ENCODE results near the gene ARSK. TPM values are rescaled to one million over a fixed set of nuclear protein-coding genes. Genes with fewer than 3 reads are reported as not detected.

Gene ARSK
- total and polyA plus RNA-seq, 10 of the 15 experiments (the other 5 are each of a cell fraction or from before 2014, with no cell fraction given) = 1.6 to 9.5 (median 5.8) TPM

DNA sequence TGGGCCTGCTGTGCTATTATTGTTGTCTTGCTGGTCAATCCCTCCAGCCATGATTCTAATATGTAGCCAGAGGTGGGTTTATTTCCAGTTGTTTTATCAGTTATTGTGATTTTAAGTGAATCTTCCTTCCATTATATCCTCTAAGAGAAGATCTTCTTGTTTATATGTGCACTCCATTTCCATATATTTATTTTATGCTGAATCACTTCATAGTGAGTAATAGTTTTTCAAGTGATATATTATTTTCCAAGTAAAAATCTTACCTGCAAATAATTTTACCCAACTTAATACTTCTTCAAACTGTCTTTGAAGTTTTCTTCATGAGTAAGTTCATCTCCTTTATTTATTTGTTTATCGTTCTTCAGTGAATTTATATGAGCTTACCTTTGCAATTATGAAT is 51.5 kb downstream of the ARSK start (continued):
- TF ChIP-seq, protein P1, sequence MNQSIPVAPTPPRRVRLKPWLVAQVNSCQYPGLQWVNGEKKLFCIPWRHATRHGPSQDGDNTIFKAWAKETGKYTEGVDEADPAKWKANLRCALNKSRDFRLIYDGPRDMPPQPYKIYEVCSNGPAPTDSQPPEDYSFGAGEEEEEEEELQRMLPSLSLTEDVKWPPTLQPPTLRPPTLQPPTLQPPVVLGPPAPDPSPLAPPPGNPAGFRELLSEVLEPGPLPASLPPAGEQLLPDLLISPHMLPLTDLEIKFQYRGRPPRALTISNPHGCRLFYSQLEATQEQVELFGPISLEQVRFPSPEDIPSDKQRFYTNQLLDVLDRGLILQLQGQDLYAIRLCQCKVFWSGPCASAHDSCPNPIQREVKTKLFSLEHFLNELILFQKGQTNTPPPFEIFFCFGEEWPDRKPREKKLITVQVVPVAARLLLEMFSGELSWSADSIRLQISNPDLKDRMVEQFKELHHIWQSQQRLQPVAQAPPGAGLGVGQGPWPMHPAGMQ (IDR thresholded peaks at IDR 0.05; ENCODE audit: borderline replicate concordance) = no peak
- no peak for TF ChIP-seq ESRRA (IDR thresholded peaks at IDR 0.05; ENCODE audit: low read length)
- no peak for TF ChIP-seq SMARCA5 (IDR thresholded peaks at IDR 0.05)
- TF ChIP-seq NBN (IDR thresholded peaks at IDR 0.05) = no peak
- TF ChIP-seq IRF4 (IDR thresholded peaks at IDR 0.05; ENCODE audit: low read depth, low read length) = no peak
- no peak for TF ChIP-seq MEF2B (IDR thresholded peaks at IDR 0.05; ENCODE audit: partially characterized antibody, poor library complexity, severe bottlenecking)
- no peak for TF ChIP-seq SIX5 (IDR thresholded peaks at IDR 0.05; ENCODE audit: low read depth, low read length, severe bottlenecking)

DNA sequence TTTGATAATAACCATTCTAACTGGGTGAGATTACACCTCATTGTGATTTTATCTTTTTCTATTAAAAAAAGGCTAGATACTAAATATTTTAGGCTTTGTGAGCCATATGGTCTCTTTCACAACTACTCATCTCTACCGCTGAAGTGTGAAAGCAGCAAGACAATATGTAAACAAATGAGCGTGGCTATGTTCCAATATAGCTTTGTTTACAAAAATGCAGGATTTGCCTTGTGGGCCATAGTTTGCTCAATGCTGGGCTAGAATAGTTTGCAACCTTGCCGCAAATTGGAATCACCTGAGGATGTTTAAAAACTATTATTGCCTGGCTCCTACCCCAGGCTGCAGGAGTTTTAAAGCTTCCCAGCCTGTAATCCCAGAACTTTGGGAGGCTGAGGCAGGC is 54.8 kb downstream of the ARSK start:
- BruUV-seq (replicated peaks) = no TSS peak
- intact Hi-C loops (cut with micrococcal nuclease; ENCODE audit: unreplicated experiment) (loop anchor here (10.0 kb wide), 1 partner anchor 535 kb away; no protein-coding TSS in a partner anchor), in situ Hi-C loops (cut with MboI) (no loop called here)
- POLR2A ChIA-PET = no interaction called here
- FAIRE-seq (no peak), DNase-seq (ENCODE audit: low read depth, low spot score) (no peak), ATAC-seq (no peak)
- Histone ChIP-seq H3K4me2 (ENCODE audit: control insufficient read depth, insufficient read depth) (no peak overlapping the region), H2AFZ (ENCODE audit: control insufficient read depth, low read depth, low read length) (no peak overlapping the region), H3K27ac (ENCODE audit: control insufficient read depth, insufficient read depth) (no peak overlapping the region), H3K27me3 (replicated peaks in 1 of 2; ENCODE audit: control insufficient read depth in 2 of 2, insufficient read depth in 2 of 2, low read length in 1 of 2) (no peaks in the 10 kb centered on the region), H3K9me3 (replicated peaks; ENCODE audit: control insufficient read depth, insufficient read depth, low read length) (peaks cover 6% of the 10 kb centered on the region; the same call in 2 of the 3 replicates), H3K79me2 (ENCODE audit: control insufficient read depth, insufficient read depth, low read length) (no peaks in the 10 kb centered on the region), H3K36me3 (ENCODE audit: control insufficient read depth in 2 of 2, insufficient read depth in 2 of 2, low read length in 1 of 2) (no peaks in the 10 kb centered on the region), H4K20me1 (ENCODE audit: control insufficient read depth, insufficient read depth) (no peaks in the 10 kb centered on the region), H3K9ac (ENCODE audit: control insufficient read depth, insufficient read depth, low read length) (no peak overlapping the region), H3K4me1 (ENCODE audit: control insufficient read depth, insufficient read depth, low read length) (peaks cover 4% of the 10 kb centered on the region; the same call in 1 of the 2 replicates), H3K4me3 (no peak overlapping the region)
- SMC1A ChIA-PET (ENCODE audit: uncharacterized antibody, unreplicated experiment) = interaction anchor here (1.7 kb wide), 1 partner anchor 22 kb away, joined by 3 read pairs; no protein-coding TSS in a partner anchor
- RAD21 ChIA-PET (ENCODE audit: unreplicated experiment) = interaction anchor here (1.0 kb wide), 1 partner anchor 570 kb away, joined by 3 read pairs; no protein-coding TSS in a partner anchor
- CTCF ChIA-PET = interaction anchor here (1.0 kb wide), 1 partner anchor 35 kb away, joined by 3 read pairs; no protein-coding TSS in a partner anchor
- TF ChIP-seq NR2F1 (conservative IDR thresholded peaks at IDR 0.05) = no peak
- no peak for TF ChIP-seq BRCA1 (IDR thresholded peaks at IDR 0.05; ENCODE audit: low read depth, low read length)
- no peak for TF ChIP-seq BACH1 (IDR thresholded peaks at IDR 0.05; ENCODE audit: borderline replicate concordance)
- TF ChIP-seq POLR2A (IDR thresholded peaks at IDR 0.05; ENCODE audit: low read depth, low read length) = no peak
- TF ChIP-seq, protein P2, sequence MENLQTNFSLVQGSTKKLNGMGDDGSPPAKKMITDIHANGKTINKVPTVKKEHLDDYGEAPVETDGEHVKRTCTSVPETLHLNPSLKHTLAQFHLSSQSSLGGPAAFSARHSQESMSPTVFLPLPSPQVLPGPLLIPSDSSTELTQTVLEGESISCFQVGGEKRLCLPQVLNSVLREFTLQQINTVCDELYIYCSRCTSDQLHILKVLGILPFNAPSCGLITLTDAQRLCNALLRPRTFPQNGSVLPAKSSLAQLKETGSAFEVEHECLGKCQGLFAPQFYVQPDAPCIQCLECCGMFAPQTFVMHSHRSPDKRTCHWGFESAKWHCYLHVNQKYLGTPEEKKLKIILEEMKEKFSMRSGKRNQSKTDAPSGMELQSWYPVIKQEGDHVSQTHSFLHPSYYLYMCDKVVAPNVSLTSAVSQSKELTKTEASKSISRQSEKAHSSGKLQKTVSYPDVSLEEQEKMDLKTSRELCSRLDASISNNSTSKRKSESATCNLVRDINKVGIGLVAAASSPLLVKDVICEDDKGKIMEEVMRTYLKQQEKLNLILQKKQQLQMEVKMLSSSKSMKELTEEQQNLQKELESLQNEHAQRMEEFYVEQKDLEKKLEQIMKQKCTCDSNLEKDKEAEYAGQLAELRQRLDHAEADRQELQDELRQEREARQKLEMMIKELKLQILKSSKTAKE (IDR thresholded peaks at IDR 0.05; ENCODE audit: low read depth, poor library complexity, severe bottlenecking) = no peak
- no peak for TF ChIP-seq KDM1A (IDR thresholded peaks at IDR 0.05; ENCODE audit: borderline replicate concordance)
- no peak for TF ChIP-seq IKZF1 (conservative IDR thresholded peaks at IDR 0.05)
- TF ChIP-seq TCF3 (IDR thresholded peaks at IDR 0.05; ENCODE audit: borderline replicate concordance, insufficient read depth, low read depth, low read length) = no peak
- TF ChIP-seq ZNF384 (IDR thresholded peaks at IDR 0.05; ENCODE audit: borderline replicate concordance, low read depth, low read length) = no peak
- no peak for TF ChIP-seq TARDBP (IDR thresholded peaks at IDR 0.05; ENCODE audit: borderline replicate concordance)
- TF ChIP-seq, protein P3, sequence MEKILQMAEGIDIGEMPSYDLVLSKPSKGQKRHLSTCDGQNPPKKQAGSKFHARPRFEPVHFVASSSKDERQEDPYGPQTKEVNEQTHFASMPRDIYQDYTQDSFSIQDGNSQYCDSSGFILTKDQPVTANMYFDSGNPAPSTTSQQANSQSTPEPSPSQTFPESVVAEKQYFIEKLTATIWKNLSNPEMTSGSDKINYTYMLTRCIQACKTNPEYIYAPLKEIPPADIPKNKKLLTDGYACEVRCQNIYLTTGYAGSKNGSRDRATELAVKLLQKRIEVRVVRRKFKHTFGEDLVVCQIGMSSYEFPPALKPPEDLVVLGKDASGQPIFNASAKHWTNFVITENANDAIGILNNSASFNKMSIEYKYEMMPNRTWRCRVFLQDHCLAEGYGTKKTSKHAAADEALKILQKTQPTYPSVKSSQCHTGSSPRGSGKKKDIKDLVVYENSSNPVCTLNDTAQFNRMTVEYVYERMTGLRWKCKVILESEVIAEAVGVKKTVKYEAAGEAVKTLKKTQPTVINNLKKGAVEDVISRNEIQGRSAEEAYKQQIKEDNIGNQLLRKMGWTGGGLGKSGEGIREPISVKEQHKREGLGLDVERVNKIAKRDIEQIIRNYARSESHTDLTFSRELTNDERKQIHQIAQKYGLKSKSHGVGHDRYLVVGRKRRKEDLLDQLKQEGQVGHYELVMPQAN (conservative IDR thresholded peaks at IDR 0.05) = no peak
- 33% methylated on average over 3 of the region's 3 CpGs for WGBS (ENCODE audit: insufficient coverage, insufficient replicate concordance, low lambda C conversion rate, missing lambda C conversion rate)

All from GM12878 (cell line).